Activated naive CD8-positive, alpha-beta T cell treated with anti-CD3 and anti-CD28 coated beads for 36 hours (primary cell): ENCODE data around the gene FAM78B. TPM values are rescaled to one million over a fixed set of nuclear protein-coding genes. Genes with fewer than 3 reads are reported as not detected.
A peak's percentile ranks its signal among the peaks of the same experiment; 100 is the strongest.

Experiments
- DNase-seq: peaks from one replicate; pipeline ENCODE4 v3.0.0; 2021
- H3K27ac Mint-ChIP-seq: one replicate; pipeline ENCODE4 v1.8.0; 2022; ENCODE audit warnings: mild to moderate bottlenecking, moderate library complexity, mixed read lengths
- H3K27me3 Mint-ChIP-seq: one replicate; pipeline ENCODE4 v1.8.0; 2022; ENCODE audit warnings: mild to moderate bottlenecking, mixed read lengths
- H3K36me3 Mint-ChIP-seq: one replicate; pipeline ENCODE4 v1.8.0; 2021; ENCODE audit warnings: mild to moderate bottlenecking, mixed read lengths
- H3K4me1 Mint-ChIP-seq: one replicate; pipeline ENCODE4 v1.8.0; 2021; ENCODE audit warnings: mixed read lengths
- H3K4me3 Mint-ChIP-seq: one replicate; pipeline ENCODE4 v1.8.0; 2022; ENCODE audit warnings: mild to moderate bottlenecking, moderate library complexity, mixed read lengths
- H3K9me3 Mint-ChIP-seq: one replicate; pipeline ENCODE4 v1.8.0; 2022; ENCODE audit warnings: mixed read lengths
- total RNA-seq, 2 experiments: library from RNA; stranded (reverse); gene quantifications; one replicate each; pipeline ENCODE4 v1.2.3, GENCODE V29; 2021

The FAM78B gene
- total RNA-seq, 2 experiments from 2014 or later: 0.62 to 0.74 TPM

- peaks cover 3% of the 10 kb centered on the region for H3K27me3 Mint-ChIP-seq
- no peaks in the 10 kb centered on the region for H3K36me3 Mint-ChIP-seq
- no peaks in the 10 kb centered on the region for H3K9me3 Mint-ChIP-seq
- DNase-seq: no peak
- peak overlapping the region; percentile 18 for H3K4me3 Mint-ChIP-seq
- H3K4me1 Mint-ChIP-seq: no peaks in the 10 kb centered on the region
- H3K27ac Mint-ChIP-seq: no peak overlapping the region
Measured at GRCh38 chr1:166117776-166118175, 49.0 kb downstream of the FAM78B start.

- no peak overlapping the region for H3K4me3 Mint-ChIP-seq
- H3K9me3 Mint-ChIP-seq: no peaks in the 10 kb centered on the region
- no peaks in the 10 kb centered on the region for H3K36me3 Mint-ChIP-seq
- peaks cover 3% of the 10 kb centered on the region for H3K27me3 Mint-ChIP-seq
- no peaks in the 10 kb centered on the region for H3K4me1 Mint-ChIP-seq
- no peak overlapping the region for H3K27ac Mint-ChIP-seq
- no peak for DNase-seq
Measured at GRCh38 chr1:166116026-166116425, 50.8 kb downstream of the FAM78B start.

- Mint-ChIP-seq H3K27ac (no peak overlapping the region), H3K36me3 (no peaks in the 10 kb centered on the region), H3K4me1 (no peaks in the 10 kb centered on the region), H3K4me3 (no peak overlapping the region), H3K9me3 (no peaks in the 10 kb centered on the region), H3K27me3 (peaks cover 3% of the 10 kb centered on the region)
- no peak for DNase-seq
Measured at GRCh38 chr1:166114419-166114818, 52.4 kb downstream of the FAM78B start.

GRCh38 chr1:166113630-166114029 lies 53.2 kb downstream of the FAM78B start:
- Mint-ChIP-seq H3K4me3 (no peak overlapping the region), H3K4me1 (no peaks in the 10 kb centered on the region), H3K9me3 (no peaks in the 10 kb centered on the region), H3K27me3 (peaks cover 3% of the 10 kb centered on the region), H3K27ac (no peak overlapping the region), H3K36me3 (no peaks in the 10 kb centered on the region)
- no peak for DNase-seq

GRCh38 chr1:166113031-166113430 lies 53.8 kb downstream of the FAM78B start:
- Mint-ChIP-seq H3K27ac (no peak overlapping the region), H3K4me3 (no peak overlapping the region), H3K9me3 (no peaks in the 10 kb centered on the region), H3K27me3 (peaks cover 3% of the 10 kb centered on the region), H3K36me3 (no peaks in the 10 kb centered on the region), H3K4me1 (no peaks in the 10 kb centered on the region)
- DNase-seq: no peak

- DNase-seq: no peak
- H3K27ac Mint-ChIP-seq: no peak overlapping the region
- no peaks in the 10 kb centered on the region for H3K9me3 Mint-ChIP-seq
- H3K27me3 Mint-ChIP-seq: no peaks in the 10 kb centered on the region
- no peaks in the 10 kb centered on the region for H3K36me3 Mint-ChIP-seq
- no peak overlapping the region for H3K4me3 Mint-ChIP-seq
- no peaks in the 10 kb centered on the region for H3K4me1 Mint-ChIP-seq
Measured at GRCh38 chr1:166112425-166112824, 54.4 kb downstream of the FAM78B start.

GRCh38 chr1:166111430-166111829 lies 55.4 kb downstream of the FAM78B start:
- no peaks in the 10 kb centered on the region for H3K4me1 Mint-ChIP-seq
- no peak overlapping the region for H3K27ac Mint-ChIP-seq
- H3K9me3 Mint-ChIP-seq: peaks cover 2% of the 10 kb centered on the region
- DNase-seq: no peak
- no peaks in the 10 kb centered on the region for H3K27me3 Mint-ChIP-seq
- no peaks in the 10 kb centered on the region for H3K36me3 Mint-ChIP-seq
- H3K4me3 Mint-ChIP-seq: no peak overlapping the region

- Mint-ChIP-seq H3K4me1 (no peaks in the 10 kb centered on the region), H3K27me3 (peaks cover 11% of the 10 kb centered on the region), H3K27ac (no peak overlapping the region), H3K36me3 (no peaks in the 10 kb centered on the region), H3K4me3 (no peak overlapping the region), H3K9me3 (no peaks in the 10 kb centered on the region)
- DNase-seq: no peak
Measured at GRCh38 chr1:166090244-166090643, 76.6 kb downstream of the FAM78B start.

- Mint-ChIP-seq H3K27me3 (peaks cover 11% of the 10 kb centered on the region), H3K36me3 (no peaks in the 10 kb centered on the region), H3K4me1 (no peaks in the 10 kb centered on the region), H3K9me3 (no peaks in the 10 kb centered on the region), H3K4me3 (no peak overlapping the region), H3K27ac (no peak overlapping the region)
- DNase-seq: no peak
Measured at GRCh38 chr1:166089804-166090203, 77.0 kb downstream of the FAM78B start.

GRCh38 chr1:166088572-166088955 lies 78.2 kb downstream of the FAM78B start:
- Mint-ChIP-seq H3K9me3 (no peaks in the 10 kb centered on the region), H3K4me3 (no peak overlapping the region), H3K27me3 (peaks cover 11% of the 10 kb centered on the region), H3K4me1 (no peaks in the 10 kb centered on the region), H3K27ac (no peak overlapping the region), H3K36me3 (no peaks in the 10 kb centered on the region)
- DNase-seq: no peak

GRCh38 chr1:166087734-166088571 lies 78.8 kb downstream of the FAM78B start:
- no peak overlapping the region for H3K27ac Mint-ChIP-seq
- no peak overlapping the region for H3K4me3 Mint-ChIP-seq
- H3K4me1 Mint-ChIP-seq: no peaks in the 10 kb centered on the region
- no peaks in the 10 kb centered on the region for H3K9me3 Mint-ChIP-seq
- no peaks in the 10 kb centered on the region for H3K36me3 Mint-ChIP-seq
- H3K27me3 Mint-ChIP-seq: peaks cover 11% of the 10 kb centered on the region
- DNase-seq: no peak

GRCh38 chr1:166086113-166086883 lies 80.5 kb downstream of the FAM78B start:
- DNase-seq: no peak
- no peaks in the 10 kb centered on the region for H3K36me3 Mint-ChIP-seq
- H3K9me3 Mint-ChIP-seq: peaks cover 1% of the 10 kb centered on the region
- no peak overlapping the region for H3K27ac Mint-ChIP-seq
- peaks cover 3% of the 10 kb centered on the region for H3K4me1 Mint-ChIP-seq
- no peak overlapping the region for H3K4me3 Mint-ChIP-seq
- H3K27me3 Mint-ChIP-seq: peaks cover 7% of the 10 kb centered on the region

GRCh38 chr1:166084613-166085012 lies 82.2 kb downstream of the FAM78B start:
- Mint-ChIP-seq H3K4me1 (peaks cover 11% of the 10 kb centered on the region), H3K9me3 (peaks cover 1% of the 10 kb centered on the region), H3K36me3 (no peaks in the 10 kb centered on the region), H3K4me3 (no peak overlapping the region), H3K27me3 (peaks cover 3% of the 10 kb centered on the region), H3K27ac (no peak overlapping the region)
- no peak for DNase-seq

GRCh38 chr1:166083887-166084286 lies 82.9 kb downstream of the FAM78B start:
- Mint-ChIP-seq H3K27me3 (no peaks in the 10 kb centered on the region), H3K4me3 (no peak overlapping the region), H3K27ac (no peak overlapping the region), H3K36me3 (no peaks in the 10 kb centered on the region), H3K4me1 (peaks cover 11% of the 10 kb centered on the region), H3K9me3 (peaks cover 1% of the 10 kb centered on the region)
- DNase-seq: no peak

- no peak for DNase-seq
- Mint-ChIP-seq H3K4me3 (no peak overlapping the region), H3K27ac (no peak overlapping the region)
Measured at GRCh38 chr1:166082601-166083000, 84.2 kb downstream of the FAM78B start.

More at GRCh38 chr1:166082601-166083000, 84.2 kb downstream of the FAM78B start:
- H3K27me3 Mint-ChIP-seq: no peaks in the 10 kb centered on the region
- no peaks in the 10 kb centered on the region for H3K36me3 Mint-ChIP-seq
- H3K4me1 Mint-ChIP-seq: peaks cover 11% of the 10 kb centered on the region
- H3K9me3 Mint-ChIP-seq: peaks cover 1% of the 10 kb centered on the region
